SIG-M5 (cell line): ENCODE measurements around the gene ALG14.
"Not testable (repeated sequence)": the region's sequence is repeated elsewhere in the genome, so short reads cannot be mapped to it uniquely, and the experiment has no call there.

Experiments used
- DNase-seq: peaks from one replicate; lab custom pipeline; 2025; lab: John Stamatoyannopoulos, UW

ALG14 gene

DNA sequence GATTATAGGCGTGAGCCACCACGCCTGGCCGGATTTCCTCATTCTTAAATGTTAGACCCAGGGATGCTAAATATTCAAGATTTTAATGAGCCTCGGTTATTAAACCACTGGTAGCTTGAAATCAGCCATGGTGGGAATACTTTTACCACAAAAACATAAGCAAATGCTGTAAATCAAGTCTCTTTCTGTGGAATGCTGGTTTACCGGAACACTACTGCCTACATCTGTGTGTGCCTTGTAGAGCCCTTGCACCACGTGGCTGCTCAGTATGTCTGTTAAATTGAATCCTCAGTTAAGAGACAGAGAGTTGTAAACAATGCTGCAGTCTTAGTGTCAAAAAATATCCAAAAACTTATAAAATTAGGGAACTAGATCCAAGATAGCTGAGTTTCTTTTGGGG lies 119.0 kb downstream of the ALG14 start:
- DNase-seq = no peak

DNA sequence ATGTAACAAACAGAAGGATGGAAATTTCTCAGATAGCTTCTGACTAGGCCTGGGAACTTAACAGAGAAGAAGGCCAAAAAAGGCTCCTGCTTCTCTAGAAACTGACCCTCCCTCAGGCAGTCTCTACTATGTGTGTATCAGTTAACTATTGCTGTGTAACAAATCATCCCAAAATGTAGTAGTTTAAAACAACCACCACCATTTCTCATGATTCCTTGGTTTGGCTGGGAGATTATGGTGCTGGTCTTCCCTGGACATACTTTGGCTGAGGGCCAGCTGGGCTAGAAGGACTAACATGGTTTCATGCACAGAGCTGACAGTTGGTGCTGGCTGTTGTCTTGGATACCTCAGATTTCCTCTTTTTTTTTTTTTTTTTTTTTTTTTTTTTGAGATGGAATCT lies 119.6 kb downstream of the ALG14 start:
- DNase-seq = no peak

DNA sequence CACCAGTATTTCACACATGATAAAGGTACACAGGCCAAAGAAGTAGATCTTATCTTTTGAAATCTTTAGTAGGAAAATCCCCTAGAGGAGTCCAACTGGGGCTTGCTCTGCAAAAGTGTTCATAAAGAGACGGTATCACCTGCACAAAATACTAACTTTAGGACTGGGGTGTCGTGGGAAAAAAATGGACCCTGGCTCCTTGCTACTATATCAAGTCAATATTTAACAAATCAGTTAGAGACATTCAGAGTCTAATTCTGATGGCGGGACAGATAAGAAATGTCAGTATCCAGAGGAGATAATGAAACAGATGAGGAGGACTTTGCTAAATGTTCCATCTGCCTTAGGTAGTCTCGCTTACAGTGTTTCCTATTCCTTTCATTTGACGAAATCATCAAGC lies 120.2 kb downstream of the ALG14 start:
- DNase-seq = no peak

DNA sequence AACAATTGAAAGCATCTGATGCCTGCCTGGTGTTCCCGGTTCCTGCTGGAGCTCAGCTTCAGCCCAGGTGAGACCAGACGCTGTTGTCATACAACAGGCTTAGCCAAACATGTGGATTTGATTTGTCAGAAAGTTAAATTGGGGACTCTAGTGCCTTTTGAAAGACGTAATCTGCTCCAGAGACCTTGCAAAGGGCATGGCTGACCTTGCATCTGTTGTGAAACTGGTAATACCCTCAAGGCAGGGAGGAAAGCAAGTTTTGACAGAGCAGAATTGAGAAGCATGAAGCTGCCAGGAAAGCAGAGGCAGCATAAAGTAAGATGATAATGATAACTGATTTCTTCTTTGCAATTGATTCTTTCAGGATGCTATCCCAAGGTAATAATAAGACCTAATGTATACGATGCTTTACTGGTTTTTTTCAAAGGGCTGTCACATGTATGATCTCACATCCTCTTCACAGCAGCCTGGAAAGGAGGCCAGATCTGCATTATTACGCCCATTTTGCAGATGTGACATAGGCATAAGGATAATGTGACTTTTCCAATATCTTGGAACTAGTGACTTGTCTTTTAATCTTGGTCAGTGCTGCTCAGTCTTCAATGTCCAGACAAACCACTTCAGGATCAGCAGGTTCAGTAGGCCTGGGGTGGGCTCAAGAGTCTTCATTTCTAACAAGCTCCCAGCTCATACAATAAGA lies 121.1 kb downstream of the ALG14 start:
- no peak for DNase-seq

GRCh38 chr1:94951046-94951445 lies 121.7 kb downstream of the ALG14 start:
- DNase-seq = no peak

DNA sequence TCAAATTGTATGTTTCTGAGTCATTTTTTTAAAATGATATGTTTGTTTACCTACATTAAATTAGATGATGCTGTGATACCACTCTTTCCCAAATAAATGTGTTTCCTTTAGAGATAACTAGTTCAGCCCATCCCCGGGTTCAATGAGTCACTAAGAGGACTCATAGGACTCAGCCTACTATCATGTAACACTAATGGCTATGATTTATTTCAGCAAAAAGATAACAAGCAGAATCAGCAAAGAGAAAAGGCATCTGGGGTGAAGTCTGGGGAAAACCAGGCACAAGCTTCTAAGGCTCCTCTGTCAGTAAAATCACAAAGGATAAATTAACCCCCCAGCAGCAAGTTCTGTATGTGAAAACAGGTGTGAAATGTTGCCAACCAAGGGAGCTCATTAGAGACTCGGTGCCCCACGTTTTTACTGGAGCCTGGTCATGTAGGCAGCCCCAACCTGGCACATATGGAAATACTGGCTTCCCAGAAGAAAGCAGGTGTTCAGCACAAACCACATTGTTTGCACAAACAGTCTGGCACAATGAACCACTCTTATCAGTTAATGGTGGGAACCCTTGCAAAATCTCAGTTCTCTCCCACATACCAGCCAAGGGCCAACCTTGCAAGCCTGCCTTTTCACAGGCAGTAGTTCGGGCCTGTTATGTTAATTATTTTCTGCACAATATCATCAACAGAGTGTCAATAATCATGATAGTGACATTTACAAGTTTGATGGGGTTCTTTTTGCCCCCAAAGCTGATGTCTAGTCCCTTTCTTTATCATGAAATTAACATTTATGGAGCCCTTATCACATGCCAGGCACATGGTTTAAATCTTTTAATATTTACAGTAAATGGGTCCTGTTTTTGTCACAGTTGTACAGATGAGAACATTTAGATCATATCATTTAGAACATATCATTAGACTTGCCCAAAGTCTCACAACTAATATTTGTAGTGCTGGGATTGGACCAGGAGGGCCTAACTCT lies 122.8 kb downstream of the ALG14 start:
- no peak for DNase-seq

DNA sequence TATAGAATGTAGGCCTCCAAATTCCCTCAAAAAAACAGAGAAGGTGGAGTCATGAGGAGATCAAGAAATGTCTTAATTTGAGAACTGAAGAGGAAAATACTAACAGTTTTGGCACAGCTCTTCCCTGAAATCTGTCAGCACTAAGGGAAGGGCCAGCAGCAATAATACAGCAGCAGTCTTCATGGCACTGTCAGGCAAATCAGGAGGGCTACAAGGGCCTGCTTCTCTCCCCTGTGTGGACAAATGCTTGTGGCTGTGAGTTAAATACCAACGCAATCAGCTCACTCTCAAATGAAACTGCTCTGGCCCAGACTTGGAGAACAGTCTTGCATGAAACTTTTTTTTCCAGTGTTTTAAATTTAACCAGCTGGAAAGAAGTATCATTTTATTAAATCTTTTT lies 125.3 kb downstream of the ALG14 start:
- no peak for DNase-seq

DNA sequence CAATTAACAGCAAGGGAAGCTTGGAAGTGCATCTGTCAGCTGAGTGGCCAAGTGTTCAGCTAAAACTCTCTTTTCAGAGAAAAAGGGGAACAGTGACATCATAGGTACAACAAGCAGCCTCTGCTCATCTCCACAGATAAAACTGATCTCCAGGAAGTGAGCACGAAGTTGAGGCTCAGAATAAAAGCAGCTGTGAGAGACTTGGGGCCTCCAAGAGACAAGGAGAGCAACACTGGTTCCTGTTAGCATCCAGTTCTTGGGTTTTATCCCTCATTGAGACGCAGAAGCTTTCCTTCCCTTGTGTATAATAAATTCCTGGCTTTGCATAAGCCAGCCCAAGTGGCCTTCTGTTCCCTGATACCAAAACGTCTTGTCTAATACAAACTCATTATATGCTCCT lies 125.9 kb downstream of the ALG14 start:
- DNase-seq = no peak

DNA sequence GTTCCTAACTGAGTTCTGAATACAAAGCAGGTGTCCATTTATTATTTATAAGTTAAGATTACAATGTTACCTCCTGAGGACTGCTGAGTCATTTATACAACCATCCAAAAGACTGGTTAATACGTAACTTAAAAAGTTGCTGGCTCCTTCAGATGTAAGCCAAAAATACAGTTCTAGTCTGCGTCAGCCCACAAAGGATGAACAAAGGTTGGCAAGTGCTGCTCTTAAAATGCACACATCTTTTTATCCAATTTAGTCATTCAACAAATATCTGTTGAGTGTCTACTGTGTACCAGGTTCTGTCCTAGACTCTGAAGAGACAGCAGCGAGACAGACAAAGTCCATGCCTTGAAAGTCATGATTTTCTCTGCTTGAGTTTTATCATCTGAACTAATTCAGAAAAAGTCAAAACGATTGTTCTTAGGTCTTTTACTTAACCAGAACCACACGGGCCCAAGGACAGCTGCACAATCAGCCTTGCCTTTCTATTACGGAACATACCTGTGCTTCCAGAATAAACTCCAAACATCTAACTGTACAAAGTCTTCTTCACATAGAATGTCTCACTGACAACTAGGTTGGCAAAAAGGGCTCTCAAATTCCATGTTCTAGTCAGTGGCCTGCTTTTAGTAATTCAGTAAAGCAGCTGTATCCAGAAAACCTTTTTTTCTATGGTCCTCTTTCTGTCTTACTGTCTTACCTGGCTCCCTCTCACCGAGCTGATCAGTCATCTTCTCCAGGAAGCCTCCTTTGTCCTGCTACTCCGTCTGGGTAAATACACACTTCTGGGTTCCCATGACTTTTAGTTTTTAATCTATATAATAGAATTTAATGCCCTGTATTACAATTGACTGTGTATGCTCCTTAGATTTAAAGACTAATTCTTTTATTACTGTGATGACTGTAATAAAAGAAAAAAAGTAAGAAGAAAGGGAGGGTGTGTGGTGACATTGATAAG lies 130.3 kb downstream of the ALG14 start:
- no peak for DNase-seq

DNA sequence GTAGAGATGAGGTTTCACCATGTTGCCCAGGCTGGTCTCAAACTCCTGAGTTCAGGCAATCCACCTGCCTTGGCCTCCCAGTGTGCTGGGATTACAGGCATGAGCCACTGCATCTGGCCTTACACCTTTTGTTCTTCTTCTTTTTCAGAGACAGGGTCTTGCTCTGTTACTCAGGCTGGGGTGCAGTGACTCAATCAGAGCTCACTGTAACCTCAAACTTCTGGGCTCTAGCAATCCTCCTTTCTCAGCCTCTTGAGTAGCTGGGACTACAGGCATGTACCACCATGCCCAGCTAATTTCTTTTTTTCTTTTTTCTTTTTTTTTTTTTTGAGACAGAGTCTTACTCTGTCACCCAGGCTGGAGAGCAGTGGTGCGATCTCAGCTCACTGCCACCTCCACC lies 131.3 kb downstream of the ALG14 start:
- DNase-seq = not testable (repeated sequence)

GRCh38 chr1:94940738-94941137 lies 132.0 kb downstream of the ALG14 start:
- DNase-seq = no peak

DNA sequence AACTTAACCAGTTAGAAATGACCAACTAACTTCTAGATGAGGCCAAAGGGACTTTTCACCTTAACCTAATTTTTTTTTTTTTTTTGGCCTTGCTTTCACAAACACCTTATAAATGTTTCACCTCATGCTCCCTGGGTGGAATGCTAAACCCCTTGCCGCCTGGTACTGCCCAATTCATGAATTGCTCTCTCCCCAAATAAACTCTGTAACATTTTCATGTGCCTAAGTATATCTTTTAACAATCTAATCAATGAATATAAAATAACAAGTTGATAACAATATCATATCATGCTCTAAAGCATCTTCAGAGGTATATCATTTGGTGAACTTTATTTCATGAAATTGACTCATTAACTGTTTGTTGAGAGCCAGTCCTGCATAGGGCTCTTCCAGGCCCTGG lies 134.9 kb downstream of the ALG14 start:
- DNase-seq = no peak

DNA sequence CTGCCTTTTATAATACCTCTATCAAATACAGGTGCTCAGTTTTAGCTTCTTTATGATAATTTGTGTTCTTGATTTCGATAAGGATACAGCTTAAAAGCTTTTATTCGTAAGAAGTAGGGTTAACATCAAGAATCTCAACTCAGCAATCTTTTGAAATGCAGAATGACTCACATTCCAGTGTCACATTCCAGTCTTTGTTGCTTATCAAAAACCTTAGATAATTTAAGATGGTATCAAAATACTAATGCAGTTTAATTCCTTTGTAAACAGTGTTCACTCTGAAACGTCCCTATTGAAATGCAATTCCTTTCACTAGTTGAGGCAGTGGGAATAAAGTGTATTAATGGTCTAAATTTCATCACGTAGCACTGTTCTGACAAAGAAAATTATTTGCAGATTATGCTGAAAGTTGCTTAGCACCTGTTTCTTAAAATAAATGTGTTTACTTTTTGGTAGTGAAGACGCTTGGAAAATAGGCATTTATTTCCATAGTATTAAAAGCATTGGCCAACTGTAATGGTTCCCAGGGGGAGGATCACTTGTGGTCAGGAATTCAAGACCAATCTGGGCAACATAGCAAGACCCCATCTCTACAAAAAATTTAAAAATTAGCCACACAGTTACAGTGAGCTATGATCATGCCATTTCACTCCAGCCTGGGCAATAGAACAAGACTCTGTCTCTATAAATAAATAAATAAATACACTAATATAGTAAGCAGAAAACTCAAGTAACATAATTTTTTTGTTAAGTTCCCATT lies 135.7 kb downstream of the ALG14 start:
- no peak for DNase-seq

GRCh38 chr1:94935476-94935875 lies 137.3 kb downstream of the ALG14 start:
- DNase-seq = no peak

DNA sequence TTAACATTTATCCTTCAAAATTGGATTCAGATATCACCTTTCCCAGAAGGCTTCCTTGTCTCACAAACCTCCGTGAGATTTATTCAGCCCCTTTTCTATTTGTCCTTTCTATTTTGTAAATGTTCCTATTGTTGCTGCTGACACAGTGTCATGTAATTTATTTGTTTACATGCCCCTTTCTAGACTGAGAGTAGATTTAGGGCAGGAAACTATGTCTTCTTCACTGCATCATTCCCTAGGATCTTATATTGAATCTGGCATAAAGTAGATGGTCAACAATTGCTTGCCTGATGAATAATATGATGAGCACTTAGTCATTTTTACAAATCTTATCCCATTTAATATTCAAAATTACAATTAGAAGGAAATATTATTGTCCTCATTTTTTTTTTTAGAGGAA lies 137.7 kb downstream of the ALG14 start:
- DNase-seq = no peak

GRCh38 chr1:94934551-94934950 lies 138.2 kb downstream of the ALG14 start:
- no peak for DNase-seq

DNA sequence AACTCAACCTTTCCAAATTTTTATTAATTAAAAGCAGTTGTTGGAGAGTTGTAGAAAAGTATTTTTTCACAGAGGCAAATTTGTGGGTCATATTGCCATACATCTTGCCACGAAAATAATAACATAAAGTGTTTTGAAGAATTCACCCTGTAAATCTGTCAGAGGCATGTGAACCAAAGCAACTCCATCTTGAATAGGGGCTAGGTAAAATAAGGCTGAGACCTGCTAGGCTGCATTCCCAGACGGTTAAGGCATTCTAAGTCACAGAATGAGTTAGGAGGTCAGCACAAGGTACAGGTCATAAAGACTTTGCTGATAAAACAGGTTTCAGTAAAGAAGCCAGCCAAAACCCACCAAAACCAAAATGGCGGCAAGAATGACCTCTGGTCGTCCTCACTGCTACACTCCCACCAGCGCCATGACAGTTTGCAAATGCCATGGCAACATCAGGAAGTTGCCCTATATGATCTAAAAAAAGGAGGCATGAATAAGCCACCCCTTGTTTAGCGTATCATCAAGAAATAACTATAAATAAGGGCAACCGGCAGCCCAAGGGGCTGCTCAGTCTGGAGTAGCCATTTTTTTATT lies 141.4 kb downstream of the ALG14 start:
- DNase-seq = no peak

DNA sequence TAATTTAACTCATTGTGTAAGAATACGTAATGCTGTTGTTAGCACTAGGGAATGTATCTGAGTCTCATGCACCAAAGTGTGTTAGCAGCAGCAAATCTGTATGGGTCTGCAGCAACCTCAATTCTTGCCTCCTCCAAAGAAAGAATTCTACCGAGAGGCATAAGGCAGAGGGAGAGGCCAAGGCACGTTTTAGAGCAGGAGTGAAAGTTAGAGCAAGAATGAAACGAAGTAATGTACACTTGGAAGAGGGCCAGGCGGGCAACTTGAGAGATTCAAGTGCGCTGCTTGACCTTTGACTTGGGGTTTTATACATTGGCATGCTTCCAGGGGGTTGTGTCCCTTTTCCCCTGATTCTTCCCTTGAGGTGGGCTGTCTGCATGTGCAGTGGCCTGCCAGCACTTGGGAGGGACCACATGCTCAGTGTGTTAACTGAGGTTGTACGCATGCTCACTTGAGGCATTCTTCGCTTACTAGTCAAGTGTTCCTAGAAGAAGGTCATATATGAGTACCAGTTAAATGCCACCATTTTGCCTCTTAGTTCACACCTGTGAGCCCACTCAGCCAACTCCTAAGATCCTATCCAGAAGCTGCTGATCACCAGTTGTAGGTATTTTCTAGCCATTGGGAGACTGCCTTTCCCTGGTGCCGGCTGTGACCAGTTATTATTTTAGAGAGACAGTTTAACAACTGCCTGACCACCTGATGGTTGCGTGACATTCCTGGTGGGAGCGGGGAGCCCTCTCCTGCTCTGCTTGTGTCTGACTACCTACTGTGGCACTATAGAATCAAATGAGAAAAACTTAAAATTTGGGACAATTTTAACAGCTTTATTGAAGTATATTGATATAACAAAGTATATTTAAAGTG lies 143.2 kb downstream of the ALG14 start:
- no peak for DNase-seq

GRCh38 chr1:94928293-94928939 lies 144.3 kb downstream of the ALG14 start:
- DNase-seq = no peak
